Stimulated activated CD4-positive, alpha-beta T cell treated with anti-CD3 and anti-CD28 coated beads, TNF-alpha, amount 100 ng/mL, for 1 hour (primary cell): ENCODE measurements around the gene PCBP4.

Source experiments
- DNase-seq, 3 donors: peaks; one replicate each; pipeline ENCODE4 v3.0.0-alpha.2; 2020; ENCODE audit warnings: low read depth in 3 of 3, low spot score in 1 of 3

PCBP4 gene

DNA sequence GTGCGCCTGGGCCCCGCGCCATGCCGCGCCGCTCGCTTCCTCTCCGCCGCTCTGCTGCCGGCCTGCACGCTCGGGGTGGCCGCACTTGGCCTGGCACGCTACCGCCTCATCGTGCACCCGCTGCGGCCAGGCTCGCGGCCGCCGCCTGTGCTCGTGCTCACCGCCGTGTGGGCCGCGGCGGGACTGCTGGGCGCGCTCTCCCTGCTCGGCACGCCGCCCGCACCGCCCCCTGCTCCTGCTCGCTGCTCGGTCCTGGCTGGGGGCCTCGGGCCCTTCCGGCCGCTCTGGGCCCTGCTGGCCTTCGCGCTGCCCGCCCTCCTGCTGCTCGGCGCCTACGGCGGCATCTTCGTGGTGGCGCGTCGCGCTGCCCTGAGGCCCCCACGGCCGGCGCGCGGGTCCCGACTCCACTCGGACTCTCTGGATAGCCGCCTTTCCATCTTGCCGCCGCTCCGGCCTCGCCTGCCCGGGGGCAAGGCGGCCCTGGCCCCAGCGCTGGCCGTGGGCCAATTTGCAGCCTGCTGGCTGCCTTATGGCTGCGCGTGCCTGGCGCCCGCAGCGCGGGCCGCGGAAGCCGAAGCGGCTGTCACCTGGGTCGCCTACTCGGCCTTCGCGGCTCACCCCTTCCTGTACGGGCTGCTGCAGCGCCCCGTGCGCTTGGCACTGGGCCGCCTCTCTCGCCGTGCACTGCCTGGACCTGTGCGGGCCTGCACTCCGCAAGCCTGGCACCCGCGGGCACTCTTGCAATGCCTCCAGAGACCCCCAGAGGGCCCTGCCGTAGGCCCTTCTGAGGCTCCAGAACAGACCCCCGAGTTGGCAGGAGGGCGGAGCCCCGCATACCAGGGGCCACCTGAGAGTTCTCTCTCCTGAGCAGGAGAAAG lies 11.1 kb downstream of the PCBP4 start:
- DNase-seq, result peak in 1 of 3 donors; percentile 16

DNA sequence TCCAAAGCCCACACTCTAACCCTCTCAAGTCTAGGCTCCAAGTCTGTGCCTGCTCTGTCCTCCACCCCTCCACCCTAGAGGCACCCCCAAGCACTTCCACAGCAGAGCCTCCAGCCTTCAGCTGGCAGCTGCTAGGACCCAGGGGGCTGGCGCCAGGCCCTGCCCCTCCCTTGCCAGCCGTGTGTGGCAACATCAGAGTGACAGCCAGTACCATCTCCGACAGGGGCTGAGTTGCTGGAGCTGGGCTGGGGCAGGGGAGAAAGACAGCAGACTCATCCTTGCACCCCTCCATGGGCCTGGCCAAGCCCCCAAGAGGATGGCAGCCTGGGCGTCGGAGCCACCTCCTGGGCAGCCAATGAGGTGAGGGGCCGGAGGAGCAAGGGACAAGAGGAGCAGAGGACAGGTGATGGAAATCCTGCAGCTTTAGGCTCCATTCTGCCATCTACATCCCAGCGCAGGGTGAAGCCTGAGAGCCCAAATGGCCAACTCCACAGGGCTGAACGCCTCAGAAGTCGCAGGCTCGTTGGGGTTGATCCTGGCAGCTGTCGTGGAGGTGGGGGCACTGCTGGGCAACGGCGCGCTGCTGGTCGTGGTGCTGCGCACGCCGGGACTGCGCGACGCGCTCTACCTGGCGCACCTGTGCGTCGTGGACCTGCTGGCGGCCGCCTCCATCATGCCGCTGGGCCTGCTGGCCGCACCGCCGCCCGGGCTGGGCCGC lies 11.9 kb downstream of the PCBP4 start, which contains the start of gene GPR62:
Gene GPR62, plus strand, starts transcription at position 207 of the 718 bp plus-strand sequence. Its CDS starts 272 bp downstream, at position 479.
- no peak for DNase-seq

DNA sequence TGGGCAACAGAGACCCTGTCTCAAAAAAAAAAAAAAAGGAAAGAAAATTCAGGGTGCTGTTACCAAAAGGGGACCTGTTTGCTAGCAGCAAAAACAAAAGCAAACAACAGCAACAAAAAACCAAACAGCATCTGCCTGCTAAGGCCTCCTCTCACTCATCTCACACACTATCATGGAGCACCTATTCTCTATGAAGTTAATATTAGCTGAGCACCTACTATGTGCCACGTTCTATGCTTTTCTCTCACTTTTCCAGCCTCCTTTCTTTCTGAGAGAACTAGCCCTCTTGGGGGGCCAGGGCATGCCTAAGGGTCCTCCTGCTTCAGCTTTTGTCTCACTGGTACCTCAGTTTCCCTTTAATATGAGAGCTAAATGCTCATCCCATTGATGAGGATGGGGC lies 12.5 kb downstream of the PCBP4 start:
- DNase-seq, result no peak

DNA sequence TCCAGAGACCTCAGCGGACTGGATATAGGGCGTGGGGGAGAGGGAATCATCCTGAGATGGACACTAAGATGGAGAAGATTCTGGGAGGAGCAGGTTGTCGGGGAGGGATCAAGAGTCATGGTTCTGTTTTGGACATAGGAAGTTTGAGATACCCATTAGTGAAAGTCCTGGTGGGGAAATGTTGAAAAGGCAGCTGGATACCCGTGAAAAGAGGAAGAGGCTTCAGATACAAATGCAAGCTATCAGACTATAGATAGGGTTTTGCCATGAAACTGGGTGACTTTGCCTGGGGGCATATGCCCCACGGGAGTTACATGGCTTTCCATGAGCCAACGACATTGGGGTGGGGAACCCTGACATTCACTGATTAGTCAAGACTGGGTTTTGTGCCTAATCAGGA lies 13.1 kb downstream of the PCBP4 start:
- no peak for DNase-seq

DNA sequence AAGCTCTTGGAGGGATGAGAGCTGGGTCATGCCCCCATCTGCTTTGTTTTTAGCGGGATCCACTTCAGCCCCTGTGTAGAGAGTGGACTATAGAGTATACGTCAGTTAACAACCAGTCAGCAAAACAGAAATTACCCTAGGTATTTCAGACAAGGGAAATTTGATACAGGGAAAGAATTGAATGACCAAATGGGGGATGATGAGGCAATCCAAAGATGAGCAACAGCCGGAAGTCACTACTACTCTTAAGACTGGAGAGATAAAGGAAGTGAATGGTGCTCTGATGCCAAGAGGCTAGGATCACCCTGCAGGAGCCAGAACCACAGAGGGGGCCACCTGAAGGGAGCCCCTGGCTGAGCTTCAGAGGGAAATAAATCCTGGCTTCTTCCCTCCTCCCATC lies 13.8 kb downstream of the PCBP4 start:
- no peak for DNase-seq

DNA sequence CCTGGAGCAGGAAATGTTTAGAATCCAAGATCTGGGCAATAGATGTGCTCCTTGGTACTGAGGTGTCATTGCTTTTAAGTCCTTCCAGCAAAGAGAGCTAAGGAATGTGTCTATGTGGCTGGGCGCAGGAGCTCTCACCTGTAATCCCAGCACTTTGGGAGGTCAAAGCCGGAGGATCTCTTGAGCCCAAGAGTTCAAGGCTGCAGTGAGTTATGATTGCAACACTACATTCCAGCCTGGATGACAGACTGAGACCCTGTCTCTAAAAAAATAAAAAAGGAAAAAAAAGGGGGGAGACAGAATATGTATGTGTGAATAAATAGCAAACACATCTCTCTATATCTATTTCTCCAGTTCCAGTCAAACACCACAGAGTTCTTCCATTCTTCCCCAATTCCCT lies 16.4 kb downstream of the PCBP4 start:
- DNase-seq, result no peak

DNA sequence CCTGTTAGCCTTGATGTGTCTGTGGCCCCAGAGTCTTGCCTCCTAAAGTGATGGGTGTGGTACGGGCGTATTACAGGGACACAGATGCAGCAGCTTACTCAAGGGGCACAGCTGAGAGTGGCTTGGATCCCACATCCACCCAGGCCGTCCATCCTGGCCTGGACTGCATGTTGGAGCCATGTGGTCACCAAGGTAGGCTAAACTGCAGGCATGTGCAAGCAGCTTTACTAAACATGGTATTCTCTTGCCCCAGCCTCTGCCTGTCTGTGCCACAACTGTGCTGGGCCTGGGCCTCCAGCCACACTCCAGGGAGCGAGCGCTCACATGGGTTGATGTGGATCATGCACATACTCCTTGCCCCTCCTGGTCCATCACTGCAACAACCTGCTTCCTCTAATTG lies 18.1 kb downstream of the PCBP4 start:
- DNase-seq, result no peak

DNA sequence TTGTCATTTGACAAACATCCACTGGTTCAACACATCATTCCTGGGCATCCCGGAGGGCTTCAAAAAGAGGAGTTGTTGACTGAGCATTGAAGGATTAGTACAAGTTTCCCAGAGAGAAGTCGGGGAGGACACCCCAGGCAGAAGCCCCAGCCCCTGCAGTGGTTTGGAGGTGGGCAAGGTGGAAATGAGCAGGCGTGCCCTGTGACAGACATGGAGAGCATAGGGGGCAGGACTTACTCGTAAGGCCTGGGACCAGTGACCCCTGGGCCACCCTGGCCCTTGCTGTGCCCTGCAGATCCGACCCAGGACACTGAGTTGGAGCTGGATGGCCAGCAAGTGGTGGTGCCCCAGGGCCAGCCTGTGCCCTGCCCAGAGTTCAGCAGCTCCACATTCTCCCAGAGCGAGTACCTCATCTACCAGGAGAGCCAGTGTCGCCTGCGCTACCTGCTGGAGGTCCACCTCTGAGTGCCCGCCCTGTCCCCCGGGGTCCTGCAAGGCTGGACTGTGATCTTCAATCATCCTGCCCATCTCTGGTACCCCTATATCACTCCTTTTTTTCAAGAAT lies 19.2 kb downstream of the PCBP4 start:
- DNase-seq, result no peak

DNA sequence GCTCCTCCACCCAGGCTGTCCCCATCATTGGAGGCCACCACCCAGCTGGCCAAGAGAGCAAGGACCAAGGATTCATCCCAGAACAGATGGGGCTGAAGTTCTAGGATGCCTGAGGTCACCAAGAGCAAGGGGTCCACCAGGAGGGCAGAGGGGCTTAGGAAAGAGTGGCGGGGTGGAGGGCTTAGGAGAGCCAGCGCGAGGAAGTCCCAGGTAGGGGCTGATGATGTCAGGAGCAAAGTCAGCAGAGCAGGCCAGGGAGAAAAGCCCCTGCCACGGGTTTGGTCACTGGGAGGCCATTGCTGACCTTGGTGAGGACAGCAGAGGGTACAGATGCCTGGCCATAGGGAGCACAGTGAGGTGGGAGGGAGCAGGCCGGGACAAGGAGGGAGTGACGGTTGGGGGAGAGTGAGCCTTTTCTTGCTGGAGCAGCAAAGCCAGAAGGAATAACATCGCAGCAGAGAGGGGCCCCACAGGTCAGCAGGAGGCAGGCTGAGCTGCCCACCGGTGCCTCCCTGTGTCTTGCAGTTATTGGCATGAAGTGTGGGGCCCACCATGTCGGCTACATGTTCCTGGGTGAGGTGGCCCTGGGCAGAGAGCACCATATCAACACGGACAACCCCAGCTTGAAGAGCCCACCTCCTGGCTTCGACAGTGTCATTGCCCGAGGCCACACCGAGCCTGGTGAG lies 19.9 kb downstream of the PCBP4 start:
- DNase-seq, result no peak

DNA sequence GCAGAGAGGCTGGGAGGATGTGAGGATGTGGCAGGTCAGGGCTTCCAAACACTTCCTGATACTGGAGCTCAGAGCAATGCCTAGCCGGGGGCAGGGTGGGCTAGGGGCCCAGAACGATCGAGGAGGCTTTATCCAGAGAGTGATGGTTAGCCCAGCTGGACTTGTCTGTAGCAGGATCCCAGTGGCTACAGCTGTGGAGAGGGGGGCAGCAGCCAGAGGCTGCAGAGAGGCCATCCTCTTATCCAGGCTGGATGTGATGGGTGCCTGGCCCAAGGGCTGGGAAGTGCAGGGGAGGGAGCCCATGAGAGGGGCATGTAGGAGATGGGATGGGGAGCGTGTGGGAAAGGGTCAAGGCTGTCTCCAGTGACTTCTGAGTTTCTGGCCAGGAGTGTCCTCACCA lies 20.5 kb downstream of the PCBP4 start:
- no peak for DNase-seq

DNA sequence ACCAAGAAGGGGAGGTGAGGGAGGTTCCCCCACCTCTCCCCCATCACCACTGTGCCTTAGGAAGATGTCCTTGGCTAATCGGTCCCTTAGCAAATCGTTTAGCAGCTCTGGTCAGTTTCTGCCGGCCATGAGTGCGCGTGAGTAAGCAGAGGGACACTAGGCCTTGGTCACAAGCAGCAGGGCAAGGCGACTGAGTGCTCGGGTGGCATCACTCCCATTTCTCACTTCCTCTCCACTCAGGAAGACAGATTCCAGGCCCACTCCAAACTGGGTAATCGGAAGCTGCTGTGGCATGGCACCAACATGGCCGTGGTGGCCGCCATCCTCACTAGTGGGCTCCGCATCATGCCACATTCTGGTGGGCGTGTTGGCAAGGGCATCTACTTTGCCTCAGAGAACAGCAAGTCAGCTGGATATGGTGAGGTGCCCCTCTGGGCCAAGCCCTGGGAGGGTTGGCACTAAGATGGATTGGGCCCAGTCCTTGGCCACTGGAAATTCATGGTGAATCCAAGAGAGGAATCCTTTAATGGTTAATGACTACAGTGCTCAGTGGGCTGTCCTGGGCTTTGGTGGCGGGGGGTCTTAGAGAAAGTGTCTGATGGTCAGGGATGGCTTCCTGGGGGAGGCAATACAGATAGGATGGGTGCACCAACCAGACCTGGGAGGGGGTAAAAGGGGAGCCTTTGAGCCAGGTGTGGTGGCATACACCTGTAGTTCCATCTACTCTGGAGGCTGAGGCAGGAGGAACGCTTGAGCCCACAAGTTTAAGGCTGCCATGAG lies 21.1 kb downstream of the PCBP4 start:
- DNase-seq, result no peak

DNA sequence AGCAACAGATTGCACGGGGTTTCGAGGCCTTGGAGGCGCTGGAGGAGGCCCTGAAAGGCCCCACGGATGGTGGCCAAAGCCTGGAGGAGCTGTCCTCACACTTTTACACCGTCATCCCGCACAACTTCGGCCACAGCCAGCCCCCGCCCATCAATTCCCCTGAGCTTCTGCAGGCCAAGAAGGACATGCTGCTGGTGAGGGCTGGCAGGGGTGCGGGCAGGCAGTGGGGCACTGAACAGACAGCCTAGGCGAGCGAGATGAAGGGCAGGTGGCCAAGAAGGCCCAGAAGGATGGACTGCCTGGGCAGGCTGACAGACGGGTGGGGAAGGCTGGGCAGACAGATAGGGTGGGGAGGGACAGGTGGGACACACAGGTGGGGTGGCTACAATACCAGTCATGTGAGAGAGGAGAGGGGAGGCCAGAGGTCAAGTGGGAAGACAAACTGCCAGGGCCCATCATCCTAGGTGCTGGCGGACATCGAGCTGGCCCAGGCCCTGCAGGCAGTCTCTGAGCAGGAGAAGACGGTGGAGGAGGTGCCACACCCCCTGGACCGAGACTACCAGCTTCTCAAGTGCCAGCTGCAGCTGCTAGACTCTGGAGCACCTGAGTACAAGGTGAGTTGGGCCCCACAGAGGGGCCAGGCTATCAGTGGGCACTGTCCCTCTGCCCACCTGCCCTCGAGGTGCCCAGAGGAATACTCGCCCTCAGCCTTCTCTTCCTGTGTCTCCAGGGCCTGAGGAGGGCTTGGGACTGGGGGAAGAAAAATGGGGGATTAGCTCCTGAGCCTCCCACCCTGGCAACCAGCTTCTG lies 22.0 kb downstream of the PCBP4 start:
- no peak for DNase-seq

DNA sequence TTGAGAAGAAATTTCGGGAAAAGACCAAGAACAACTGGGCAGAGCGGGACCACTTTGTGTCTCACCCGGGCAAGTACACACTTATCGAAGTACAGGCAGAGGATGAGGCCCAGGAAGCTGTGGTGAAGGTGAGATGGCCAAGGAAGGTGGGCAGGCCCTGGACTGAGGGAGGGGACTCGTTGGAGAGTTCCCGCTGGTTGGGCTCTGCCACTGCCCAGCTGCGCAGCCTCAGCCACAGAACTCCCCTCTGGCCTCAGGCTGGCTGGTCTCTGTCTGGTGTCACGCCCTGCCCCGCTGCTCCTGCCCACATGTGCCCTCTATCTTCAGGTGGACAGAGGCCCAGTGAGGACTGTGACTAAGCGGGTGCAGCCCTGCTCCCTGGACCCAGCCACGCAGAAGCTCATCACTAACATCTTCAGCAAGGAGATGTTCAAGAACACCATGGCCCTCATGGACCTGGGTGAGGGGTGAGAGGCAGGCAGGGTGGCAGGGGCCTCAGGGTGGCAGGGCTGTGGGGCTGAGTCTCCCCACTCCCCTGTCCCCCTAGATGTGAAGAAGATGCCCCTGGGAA lies 22.7 kb downstream of the PCBP4 start:
- no peak for DNase-seq

DNA sequence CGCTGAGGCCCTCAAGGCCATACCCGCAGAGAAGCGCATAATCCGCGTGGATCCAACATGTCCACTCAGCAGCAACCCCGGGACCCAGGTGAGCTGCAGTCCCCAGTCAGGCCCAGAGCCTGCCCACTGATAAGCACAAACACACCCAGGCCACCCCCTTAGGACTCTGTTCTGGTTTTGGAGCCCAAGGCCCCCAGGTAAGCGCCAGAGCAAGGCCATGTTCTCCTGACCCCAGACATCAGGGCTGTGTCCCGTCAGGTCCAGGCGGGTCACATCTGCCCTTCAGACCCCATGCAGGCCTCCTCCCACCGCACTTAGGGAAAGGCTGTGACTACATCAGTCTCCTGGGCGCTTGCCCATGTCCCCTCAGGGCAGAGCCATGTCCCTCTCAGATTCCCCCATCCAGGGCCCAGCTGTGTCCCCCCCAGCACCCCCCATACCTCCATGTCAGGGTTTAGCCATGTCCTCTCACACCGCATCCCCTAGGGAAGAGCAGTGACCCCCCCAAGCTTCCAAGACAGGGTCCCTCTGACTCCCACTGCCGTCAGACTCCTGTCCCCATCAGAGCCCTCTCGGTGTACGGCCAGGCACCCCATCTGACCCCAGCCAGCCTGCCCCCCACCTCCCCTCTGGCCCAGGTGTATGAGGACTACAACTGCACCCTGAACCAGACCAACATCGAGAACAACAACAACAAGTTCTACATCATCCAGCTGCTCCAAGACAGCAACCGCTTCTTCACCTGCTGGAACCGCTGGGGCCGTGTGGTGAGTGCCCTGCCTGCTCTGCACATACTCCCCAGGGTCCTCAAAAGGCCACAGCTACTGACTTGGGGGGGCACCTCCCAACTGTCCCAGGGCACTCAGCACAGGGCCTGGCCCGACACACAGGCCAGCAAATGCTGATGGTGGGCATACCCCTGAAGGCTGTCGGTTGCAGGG lies 23.5 kb downstream of the PCBP4 start:
- no peak for DNase-seq

DNA sequence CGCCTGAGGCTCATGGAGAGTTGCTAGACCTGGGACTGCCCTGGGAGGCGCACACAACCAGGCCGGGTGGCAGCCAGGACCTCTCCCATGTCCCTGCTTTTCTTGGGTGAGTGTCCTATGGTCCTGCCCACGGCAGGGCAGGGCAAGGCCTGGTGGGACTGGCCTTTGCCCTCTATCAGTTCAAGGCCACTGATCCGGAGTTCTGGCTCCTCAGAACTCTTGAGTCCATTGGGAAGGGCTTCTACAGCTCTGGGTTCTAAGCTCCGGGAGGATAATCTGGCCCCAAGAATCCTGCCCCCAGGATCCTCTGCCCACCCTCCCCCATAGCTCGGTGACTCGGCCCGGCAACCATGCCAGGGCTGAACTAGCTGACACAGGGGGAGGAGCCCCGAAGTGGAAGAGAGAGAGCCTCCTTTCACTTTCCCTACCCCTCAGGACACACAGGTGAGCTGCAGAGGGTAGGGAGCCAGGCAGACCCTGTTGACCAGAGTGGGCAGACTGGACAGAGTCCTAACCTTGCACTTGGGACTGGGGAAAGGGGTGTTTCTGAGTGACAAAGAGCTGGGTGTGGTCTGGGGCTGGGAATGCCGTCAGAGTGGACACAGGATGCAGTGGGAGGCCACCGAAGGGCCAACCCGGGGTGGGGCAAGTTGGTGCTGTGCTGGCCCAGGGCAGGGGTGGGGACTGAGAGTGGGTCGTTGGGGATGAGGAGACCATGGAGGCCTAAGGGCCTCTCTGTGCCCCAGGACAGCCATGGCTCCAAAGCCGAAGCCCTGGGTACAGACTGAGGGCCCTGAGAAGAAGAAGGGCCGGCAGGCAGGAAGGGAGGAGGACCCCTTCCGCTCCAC lies 24.4 kb downstream of the PCBP4 start:
- DNase-seq, result peak in 1 of 3 donors; percentile 38

DNA sequence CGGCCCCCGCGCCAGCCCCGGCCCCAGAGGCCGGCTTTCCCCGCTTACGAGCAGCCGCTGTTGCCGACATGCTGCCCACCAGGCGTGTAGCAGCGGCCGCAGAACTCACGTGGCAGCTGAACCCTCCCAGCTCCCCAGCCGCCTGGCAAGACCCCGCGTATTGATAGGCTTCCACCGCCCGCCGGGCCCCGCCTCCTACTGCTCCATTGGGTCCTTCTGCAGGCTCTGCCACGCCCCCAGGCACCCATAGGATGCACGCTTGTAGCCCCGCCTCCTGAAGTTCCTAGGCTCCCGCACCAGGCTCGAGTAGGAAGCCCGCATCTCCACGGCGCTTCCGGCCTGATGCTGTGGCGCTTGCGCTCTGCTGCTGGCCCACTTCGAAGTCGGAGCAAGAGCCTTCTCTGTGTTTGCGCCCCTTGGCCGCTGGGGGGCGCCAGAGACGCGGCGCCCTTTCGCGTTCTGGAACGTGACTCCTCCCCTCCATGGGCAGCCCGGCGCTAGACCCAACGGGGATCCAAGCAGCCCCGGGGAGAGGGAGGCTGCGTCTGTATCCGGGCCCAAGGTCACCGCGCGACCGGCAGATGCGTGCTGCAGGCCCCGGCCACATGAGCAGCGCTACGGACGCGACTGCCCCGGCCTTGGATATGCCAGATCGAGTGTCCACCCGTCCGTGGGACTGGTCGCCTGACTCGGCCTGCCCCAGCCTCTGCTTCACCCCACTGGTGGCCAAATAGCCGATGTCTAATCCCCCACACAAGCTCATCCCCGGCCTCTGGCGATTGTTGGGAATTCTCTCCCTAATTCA lies 25.3 kb downstream of the PCBP4 start, which contains the start of the genes PARP3 and RRP9:
Gene PARP3, plus strand, starts transcription at position 566 of the 805 bp plus-strand sequence. CDS start 993 bp downstream, outside the sequence.
Gene RRP9, minus strand, starts transcription at position 107 of the 805 bp plus-strand sequence. Its CDS starts 37 bp downstream, at position 70.
- peak; percentile 97 to 99 (median 98) for DNase-seq
